Endothelial cell of umbilical vein (primary cell): ENCODE data around the gene SSNA1.

Source experiments
- CTCF ChIP-seq, 2 donors: IDR thresholded peaks; 1 replicate in 1 of 2; 2 replicates in 1 of 2; pipeline ENCODE4 v1.5.1; 2011; ENCODE audit warnings: low read length in 2 of 2, mild to moderate bottlenecking in 2 of 2, moderate library complexity in 2 of 2, control low read depth in 1 of 2, inconsistent platforms in 1 of 2, low read depth in 1 of 2; ENCODE audit not compliant: insufficient read depth in 1 of 2; ENCODE audit errors: extremely low read depth in 1 of 2
- EZH2 ChIP-seq: IDR thresholded peaks from 2 replicates; pipeline ENCODE4 v1.6.1; 2012; ENCODE audit warnings: borderline replicate concordance, low read depth, mild to moderate bottlenecking, moderate library complexity, low read length, inconsistent platforms; ENCODE audit not compliant: severe bottlenecking
- FOS ChIP-seq: IDR thresholded peaks from 2 replicates; pipeline ENCODE4 v1.6.1; 2011; ENCODE audit warnings: mild to moderate bottlenecking, low read length, moderate library complexity, borderline replicate concordance; ENCODE audit not compliant: insufficient read depth
- GATA2 ChIP-seq: IDR thresholded peaks from 2 replicates; pipeline ENCODE4 v1.7.0; 2011; ENCODE audit warnings: low read depth, mild to moderate bottlenecking, moderate library complexity, mixed read lengths, low read length; ENCODE audit not compliant: insufficient read length, insufficient read depth
- JUN ChIP-seq: IDR thresholded peaks from 2 replicates; pipeline ENCODE4 v1.6.1; 2011; ENCODE audit warnings: borderline replicate concordance, low read depth; ENCODE audit not compliant: insufficient read length, insufficient read depth
- MAX ChIP-seq: IDR thresholded peaks from 2 replicates; pipeline ENCODE4 v1.6.1; 2011; ENCODE audit not compliant: insufficient read depth, insufficient read length
- MYC ChIP-seq: IDR thresholded peaks from one replicate; pipeline ENCODE4 v1.6.1; 2011; ENCODE audit warnings: mild to moderate bottlenecking, low read depth, low read length
- POLR2A ChIP-seq: IDR thresholded peaks from 2 replicates; pipeline ENCODE4 v1.6.1; 2012; ENCODE audit warnings: low read depth, mild to moderate bottlenecking, control low read depth, low read length
- POLR2AphosphoS5 ChIP-seq: IDR thresholded peaks from 2 replicates; pipeline ENCODE4 v1.6.1; 2012; ENCODE audit warnings: low read depth, mild to moderate bottlenecking, control low read depth, low read length, moderate library complexity; ENCODE audit not compliant: insufficient read depth

- TF ChIP-seq CTCF (IDR thresholded peaks at IDR 0.05; ENCODE audit: extremely low read depth in 1 of 2, insufficient read depth in 1 of 2, low read depth in 1 of 2, low read length in 2 of 2) (no peak), EZH2 (no peak), JUN (no peak), POLR2A (no peak), MAX (no peak), POLR2AphosphoS5 (no peak), FOS (no peak), MYC (no peak), GATA2 (no peak)
Measured at GRCh38 chr9:137224830-137225694, 36.6 kb downstream of the SSNA1 start, which contains the start of gene CYSRT1.
